Heart left ventricle (tissue), 13 donors: ENCODE measurements around the gene SNED1.

Experiments used
- POLR2A ChIP-seq, 2 donors: fragments of 450-650 bp; IDR thresholded peaks; one replicate each; pipeline ENCODE4 v1.6.1; 2017; ENCODE audit warnings: antibody characterized with exemption in 2 of 2, mild to moderate bottlenecking in 2 of 2, moderate library complexity in 2 of 2
- TF ChIP-seq, protein P1 (sequence below), 12 donors: fragments of 200-600 bp; sonication (generic) in 4 of 12; IDR thresholded peaks; one replicate each; pipeline versions ENCODE4 v1.5.0 to v1.8.0; 2018 to 2022; ENCODE audit warnings: antibody characterized with exemption in 12 of 12, mild to moderate bottlenecking in 5 of 12
- donor health status: ischemic (EF 13 %, LVEDD 7.1; RV severe dilation, severe dysfunction).
- donor health status: DM: no; HTN: yes; CAD: no.
- donor health status: DM: no; HTN: no; CAD: no.
- donor health status: ischemic (EF 25% LVEDD 6.9; RV normal size, moderate dysfunction).
- donor health status: ischemic (EF 25% LVEDD 5.7; RV mildly dilated, moderate dysfunction).
- donor health status: ischemic (EF 35%, LVEDD 5.7; RV mildly dilated, moderate dysfunction).
- donor health status: nonischemic (EF 11% LVEDD 7.7; RV severe dilation, severe dysfunction).
- donor health status: DM: yes; HTN: yes; CAD: no.
- donor health status: PGD.
- donor health status: ischemic (EF 29% LVEDD 5.4; RV normal size, mild dysfunction).
- donor health status: nonischemic (EF 23%, LVEDD 6.1; RV moderate dilation, normal function).

DNA sequence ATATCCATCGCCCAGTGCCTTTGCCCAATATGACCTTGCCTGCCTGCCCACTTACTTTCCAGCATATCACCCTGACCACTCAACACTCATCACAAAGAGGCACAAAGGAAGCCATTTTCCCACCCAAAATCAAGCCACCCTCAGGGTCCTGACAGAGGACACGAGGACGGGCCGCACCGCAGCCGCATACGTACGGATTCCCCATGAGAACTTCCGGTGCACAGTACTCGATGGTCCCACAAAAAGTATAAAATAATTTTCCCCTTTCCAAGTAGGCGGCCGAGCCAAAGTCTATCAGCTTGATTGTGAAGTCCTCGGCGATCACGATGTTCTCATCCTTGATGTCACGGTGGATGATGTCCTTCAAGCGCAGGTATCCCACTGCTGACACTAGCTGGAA lies 113.6 kb downstream of the SNED1 start:
- no peak for TF ChIP-seq POLR2A (IDR thresholded peaks at IDR 0.05)
- TF ChIP-seq, protein P1, sequence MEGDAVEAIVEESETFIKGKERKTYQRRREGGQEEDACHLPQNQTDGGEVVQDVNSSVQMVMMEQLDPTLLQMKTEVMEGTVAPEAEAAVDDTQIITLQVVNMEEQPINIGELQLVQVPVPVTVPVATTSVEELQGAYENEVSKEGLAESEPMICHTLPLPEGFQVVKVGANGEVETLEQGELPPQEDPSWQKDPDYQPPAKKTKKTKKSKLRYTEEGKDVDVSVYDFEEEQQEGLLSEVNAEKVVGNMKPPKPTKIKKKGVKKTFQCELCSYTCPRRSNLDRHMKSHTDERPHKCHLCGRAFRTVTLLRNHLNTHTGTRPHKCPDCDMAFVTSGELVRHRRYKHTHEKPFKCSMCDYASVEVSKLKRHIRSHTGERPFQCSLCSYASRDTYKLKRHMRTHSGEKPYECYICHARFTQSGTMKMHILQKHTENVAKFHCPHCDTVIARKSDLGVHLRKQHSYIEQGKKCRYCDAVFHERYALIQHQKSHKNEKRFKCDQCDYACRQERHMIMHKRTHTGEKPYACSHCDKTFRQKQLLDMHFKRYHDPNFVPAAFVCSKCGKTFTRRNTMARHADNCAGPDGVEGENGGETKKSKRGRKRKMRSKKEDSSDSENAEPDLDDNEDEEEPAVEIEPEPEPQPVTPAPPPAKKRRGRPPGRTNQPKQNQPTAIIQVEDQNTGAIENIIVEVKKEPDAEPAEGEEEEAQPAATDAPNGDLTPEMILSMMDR (IDR thresholded peaks at IDR 0.05): no peak
